Mesendoderm (in vitro differentiated cells): Measurements from ENCODE around the gene NRP2.

ENCODE experiments used
- DNase-seq: peaks from one replicate; pipeline ENCODE4 v3.0.0; 2013
- H2AK5ac ChIP-seq: 2 replicates; pipeline ENCODE4 v1.6.1; 2013; ENCODE audit warnings: low read length, inconsistent platforms
- H2BK120ac ChIP-seq: 2 replicates; pipeline ENCODE4 v1.6.1; 2013; ENCODE audit warnings: low read depth, mild to moderate bottlenecking, low read length, moderate library complexity, mixed read lengths
- H2BK15ac ChIP-seq: replicated peaks from 2 replicates; pipeline ENCODE4 v1.6.1; 2013; ENCODE audit warnings: low read depth, mild to moderate bottlenecking, moderate library complexity
- H2BK5ac ChIP-seq: 2 replicates; pipeline ENCODE4 v1.6.1; 2013; ENCODE audit warnings: low read length, inconsistent platforms
- H3K18ac ChIP-seq: 2 replicates; pipeline ENCODE4 v1.6.1; 2013; ENCODE audit warnings: mild to moderate bottlenecking, low read length, mixed read lengths
- H3K23ac ChIP-seq: one replicate; pipeline ENCODE4 v1.6.1; 2013; ENCODE audit warnings: low read length
- H3K27ac ChIP-seq: 2 replicates; pipeline ENCODE4 v1.5.1; 2013; ENCODE audit warnings: low read depth, mild to moderate bottlenecking, inconsistent platforms, low read length, moderate library complexity
- H3K27me3 ChIP-seq: 2 replicates; pipeline ENCODE4 v1.6.1; 2013; ENCODE audit warnings: low read length, control low read depth, mild to moderate bottlenecking, inconsistent platforms; ENCODE audit not compliant: insufficient read depth, poor library complexity
- H3K36me3 ChIP-seq: 2 replicates; pipeline ENCODE4 v1.6.1; 2013; ENCODE audit warnings: low read length, inconsistent platforms; ENCODE audit not compliant: control insufficient read depth, insufficient read depth
- H3K4ac ChIP-seq: one replicate; pipeline ENCODE4 v1.6.1; 2013; ENCODE audit warnings: low read depth, mild to moderate bottlenecking, low read length, moderate library complexity
- H3K4me1 ChIP-seq: 2 replicates; pipeline ENCODE4 v1.6.1; 2013; ENCODE audit warnings: low read depth, low read length, inconsistent platforms; ENCODE audit not compliant: control insufficient read depth
- H3K4me2 ChIP-seq: 2 replicates; pipeline ENCODE4 v1.6.1; 2013; ENCODE audit warnings: low read length
- H3K4me3 ChIP-seq: 2 replicates; pipeline ENCODE4 v1.5.1; 2013; ENCODE audit warnings: mild to moderate bottlenecking, low read length
- H3K56ac ChIP-seq: one replicate; pipeline ENCODE4 v1.6.1; 2013; ENCODE audit warnings: low read length
- H3K79me1 ChIP-seq: 2 replicates; pipeline ENCODE4 v1.6.1; 2013; ENCODE audit warnings: low read length, inconsistent platforms
- H3K79me2 ChIP-seq: 2 replicates; pipeline ENCODE4 v1.6.1; 2013; ENCODE audit warnings: mild to moderate bottlenecking, low read length; ENCODE audit not compliant: control insufficient read depth, insufficient read depth
- H3K9ac ChIP-seq: 2 replicates; pipeline ENCODE4 v1.6.1; 2013; ENCODE audit warnings: low read length, inconsistent platforms
- H4K5ac ChIP-seq: one replicate; pipeline ENCODE4 v1.6.1; 2013; ENCODE audit warnings: low read length
- H4K8ac ChIP-seq: one replicate; pipeline ENCODE4 v1.6.1; 2013; ENCODE audit warnings: low read depth, mild to moderate bottlenecking, control low read depth, low read length, moderate library complexity
- WGBS: extraction: QIAGEN DNeasy Blood & Tissue Kit; methylation state at CpG from one replicate; pipeline ENCODE4 v1.1.7; 2013; ENCODE audit warnings: low lambda C conversion rate, missing lambda C conversion rate; ENCODE audit not compliant: insufficient coverage; ENCODE audit errors: extremely low coverage; 5-methylcytosine and 5-hydroxymethylcytosine counted together

NRP2 gene

DNA sequence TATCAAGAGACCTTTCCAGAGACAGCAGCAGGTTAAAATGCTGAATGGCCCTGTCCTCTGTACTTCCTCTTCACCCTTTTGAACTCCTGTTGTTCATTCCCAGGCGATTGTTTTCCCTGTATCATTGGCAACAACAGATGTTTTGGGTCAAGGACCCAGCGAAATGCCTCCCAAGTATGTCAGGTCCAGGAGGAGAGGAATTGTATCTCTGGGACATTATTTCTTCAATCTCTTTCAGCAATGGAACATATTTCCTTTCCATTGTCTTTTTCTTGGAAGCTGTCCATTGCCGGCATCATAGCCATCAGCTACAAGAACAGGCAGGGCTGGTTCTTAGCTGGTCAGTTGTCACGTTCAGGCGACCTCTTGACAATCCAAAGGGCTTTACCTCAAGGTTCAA is 76.2 kb downstream of the NRP2 start:
- Histone ChIP-seq H2BK15ac (no peak overlapping the region), H3K27me3 (no peaks in the 10 kb centered on the region), H3K18ac (no peak overlapping the region), H3K9ac (no peak overlapping the region), H3K4me1 (no peaks in the 10 kb centered on the region), H3K4me3 (no peak overlapping the region), H3K36me3 (no peaks in the 10 kb centered on the region), H3K4ac (no peak overlapping the region), H3K23ac (no peak overlapping the region), H3K79me1 (no peaks in the 10 kb centered on the region), H4K8ac (no peak overlapping the region), H3K79me2 (no peaks in the 10 kb centered on the region), H3K27ac (no peak overlapping the region), H4K5ac (no peak overlapping the region), H3K4me2 (no peak overlapping the region), H3K56ac (no peak overlapping the region), H2BK5ac (no peak overlapping the region), H2AK5ac (no peak overlapping the region), H2BK120ac (no peak overlapping the region)
- no CpG with 5 or more reads among the region's 5 CpGs for WGBS
- no peak for DNase-seq

DNA sequence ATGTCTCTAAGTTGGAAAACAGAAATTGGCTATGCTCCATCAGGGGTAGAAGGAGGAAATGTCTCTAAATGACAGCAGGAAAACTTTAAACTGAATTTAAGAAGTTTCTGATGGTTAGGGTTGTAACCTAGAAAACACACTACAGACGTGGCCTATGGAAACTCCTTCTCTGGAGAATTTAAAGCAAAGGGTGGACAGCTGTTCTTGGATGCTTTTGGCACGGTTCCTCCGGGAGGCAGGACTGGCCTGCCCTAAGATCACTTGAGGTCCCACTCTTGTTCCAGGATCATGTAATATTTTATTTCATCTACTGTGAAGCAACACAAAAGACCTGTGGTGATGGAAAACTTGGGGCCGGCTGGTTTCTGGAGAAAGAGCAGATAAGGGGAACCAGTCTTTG is 77.0 kb downstream of the NRP2 start:
- Histone ChIP-seq H3K18ac (no peak overlapping the region), H3K9ac (no peak overlapping the region), H3K4me3 (no peak overlapping the region), H3K79me2 (no peaks in the 10 kb centered on the region), H2AK5ac (no peak overlapping the region), H2BK5ac (no peak overlapping the region), H3K79me1 (no peaks in the 10 kb centered on the region), H3K4me1 (peaks cover under 1% of the 10 kb centered on the region), H3K4me2 (no peak overlapping the region), H2BK120ac (no peak overlapping the region), H3K36me3 (no peaks in the 10 kb centered on the region), H2BK15ac (no peak overlapping the region), H3K56ac (no peak overlapping the region), H3K27ac (no peak overlapping the region), H4K8ac (no peak overlapping the region), H3K27me3 (no peaks in the 10 kb centered on the region), H3K23ac (no peak overlapping the region), H4K5ac (no peak overlapping the region), H3K4ac (no peak overlapping the region)
- no peak for DNase-seq
- WGBS = no CpG with 5 or more reads among the region's 4 CpGs

- Histone ChIP-seq H3K23ac (no peak overlapping the region), H3K18ac (no peak overlapping the region), H3K27me3 (no peaks in the 10 kb centered on the region), H3K79me2 (no peaks in the 10 kb centered on the region), H2BK5ac (no peak overlapping the region), H3K56ac (no peak overlapping the region), H3K79me1 (no peaks in the 10 kb centered on the region), H3K36me3 (no peaks in the 10 kb centered on the region), H3K4me3 (no peak overlapping the region), H2AK5ac (no peak overlapping the region), H3K4me2 (no peak overlapping the region), H4K8ac (no peak overlapping the region), H2BK15ac (no peak overlapping the region), H2BK120ac (no peak overlapping the region), H3K9ac (no peak overlapping the region), H3K4me1 (peaks cover 2% of the 10 kb centered on the region), H4K5ac (no peak overlapping the region), H3K27ac (no peak overlapping the region), H3K4ac (no peak overlapping the region)
- DNase-seq = no peak
- WGBS = no CpG with 5 or more reads among the region's 1 CpG
Measured at GRCh38 chr2:205759732-205760131, 77.4 kb downstream of the NRP2 start.

DNA sequence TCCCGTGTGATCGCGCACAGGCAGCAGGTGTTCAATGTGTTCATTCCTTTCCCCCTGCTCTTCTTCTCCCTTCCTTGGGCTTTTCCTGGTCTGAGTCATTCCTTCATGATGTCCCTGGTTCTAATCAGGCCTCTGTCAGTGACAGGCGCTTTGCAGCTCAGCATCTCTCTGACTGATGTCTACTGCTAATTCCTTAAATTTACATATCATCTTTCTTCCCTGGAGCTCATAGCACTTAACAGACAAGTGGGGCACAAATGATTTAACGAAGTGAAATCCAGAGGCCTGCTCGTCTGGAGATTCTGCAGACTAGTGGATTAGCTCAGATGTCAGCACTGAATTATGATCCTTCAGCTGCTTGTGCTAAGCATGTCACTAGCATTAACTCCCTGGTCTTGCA is 77.9 kb downstream of the NRP2 start:
- Histone ChIP-seq H4K5ac (no peak overlapping the region), H3K27me3 (no peaks in the 10 kb centered on the region), H3K79me2 (no peaks in the 10 kb centered on the region), H3K4ac (no peak overlapping the region), H3K9ac (no peak overlapping the region), H3K36me3 (no peaks in the 10 kb centered on the region), H3K27ac (no peak overlapping the region), H2BK120ac (no peak overlapping the region), H3K4me3 (no peak overlapping the region), H3K79me1 (no peaks in the 10 kb centered on the region), H2BK5ac (no peak overlapping the region), H2AK5ac (no peak overlapping the region), H3K18ac (no peak overlapping the region), H3K23ac (no peak overlapping the region), H3K4me2 (no peak overlapping the region), H3K56ac (no peak overlapping the region), H4K8ac (no peak overlapping the region), H2BK15ac (no peak overlapping the region), H3K4me1 (peaks cover 2% of the 10 kb centered on the region)
- no CpG with 5 or more reads among the region's 6 CpGs for WGBS
- no peak for DNase-seq

DNA sequence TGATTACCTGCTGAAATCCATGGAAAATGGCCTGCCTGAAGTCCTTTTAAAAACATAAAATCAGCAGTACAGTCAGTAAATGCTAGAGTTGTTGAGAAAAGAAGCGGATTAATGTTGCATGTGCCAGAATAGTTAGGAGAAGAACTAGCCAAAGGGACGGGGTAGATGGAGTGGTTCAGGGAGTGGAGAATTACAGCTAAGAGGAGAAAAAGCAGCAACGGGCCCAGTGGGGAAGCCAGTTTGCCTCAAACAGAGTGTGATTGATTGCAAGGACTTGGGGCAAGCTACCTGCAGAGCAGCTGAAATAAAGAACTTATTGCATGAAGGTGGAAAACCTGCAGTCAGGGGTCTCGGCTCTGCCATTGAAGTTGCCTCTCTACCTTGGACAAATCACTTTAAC is 79.1 kb downstream of the NRP2 start:
- H4K8ac ChIP-seq = no peak overlapping the region
- H3K79me1 ChIP-seq = no peaks in the 10 kb centered on the region
- H2BK5ac ChIP-seq = no peak overlapping the region
- H2BK120ac ChIP-seq = no peak overlapping the region
- H3K4me3 ChIP-seq = no peak overlapping the region
- WGBS = no CpG with 5 or more reads among the region's 4 CpGs
- no peak for DNase-seq
- no peak overlapping the region for H3K56ac ChIP-seq
- no peak overlapping the region for H2BK15ac ChIP-seq
- H3K9ac ChIP-seq = no peak overlapping the region
- H3K18ac ChIP-seq = no peak overlapping the region
- no peak overlapping the region for H3K4ac ChIP-seq
- H3K27me3 ChIP-seq = no peaks in the 10 kb centered on the region
- H3K27ac ChIP-seq = no peak overlapping the region
- no peak overlapping the region for H4K5ac ChIP-seq
- no peak overlapping the region for H2AK5ac ChIP-seq
- H3K4me1 ChIP-seq = peaks cover 2% of the 10 kb centered on the region
- H3K79me2 ChIP-seq = no peaks in the 10 kb centered on the region
- no peak overlapping the region for H3K4me2 ChIP-seq
- H3K36me3 ChIP-seq = no peaks in the 10 kb centered on the region
- no peak overlapping the region for H3K23ac ChIP-seq

DNA sequence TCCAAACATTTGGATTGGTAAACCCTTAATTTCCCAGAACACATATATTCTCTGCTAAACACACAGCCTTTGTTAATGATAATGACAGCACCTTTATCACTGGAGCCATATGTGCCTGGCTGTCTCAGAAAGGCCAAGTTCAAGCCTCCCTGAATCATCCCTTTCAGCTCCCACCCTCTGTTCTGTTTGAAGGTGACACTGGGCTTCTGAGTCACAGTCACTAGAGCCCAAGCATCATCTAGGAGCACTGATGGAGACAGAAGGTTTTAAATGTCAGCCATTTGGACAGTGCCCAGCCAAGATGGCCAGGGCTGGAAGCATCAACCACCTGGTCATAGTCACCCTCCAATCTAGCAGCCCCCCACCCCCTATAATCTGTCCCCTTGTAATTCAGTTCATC is 80.6 kb downstream of the NRP2 start:
- no peak overlapping the region for H2BK15ac ChIP-seq
- H3K4me1 ChIP-seq = peaks cover 2% of the 10 kb centered on the region
- H4K5ac ChIP-seq = no peak overlapping the region
- no peaks in the 10 kb centered on the region for H3K79me2 ChIP-seq
- H3K4me2 ChIP-seq = no peak overlapping the region
- no peak overlapping the region for H4K8ac ChIP-seq
- no peak overlapping the region for H3K27ac ChIP-seq
- H2BK120ac ChIP-seq = no peak overlapping the region
- no peak overlapping the region for H3K9ac ChIP-seq
- peaks cover 3% of the 10 kb centered on the region for H3K36me3 ChIP-seq
- no peaks in the 10 kb centered on the region for H3K79me1 ChIP-seq
- no peak overlapping the region for H3K4me3 ChIP-seq
- no peak for DNase-seq
- no peaks in the 10 kb centered on the region for H3K27me3 ChIP-seq
- H2AK5ac ChIP-seq = no peak overlapping the region
- H3K18ac ChIP-seq = no peak overlapping the region
- no peak overlapping the region for H3K23ac ChIP-seq
- no peak overlapping the region for H3K4ac ChIP-seq
- H3K56ac ChIP-seq = no peak overlapping the region
- H2BK5ac ChIP-seq = no peak overlapping the region
